Measurements from ENCODE around the gene KSR1.

Gene KSR1

DNA sequence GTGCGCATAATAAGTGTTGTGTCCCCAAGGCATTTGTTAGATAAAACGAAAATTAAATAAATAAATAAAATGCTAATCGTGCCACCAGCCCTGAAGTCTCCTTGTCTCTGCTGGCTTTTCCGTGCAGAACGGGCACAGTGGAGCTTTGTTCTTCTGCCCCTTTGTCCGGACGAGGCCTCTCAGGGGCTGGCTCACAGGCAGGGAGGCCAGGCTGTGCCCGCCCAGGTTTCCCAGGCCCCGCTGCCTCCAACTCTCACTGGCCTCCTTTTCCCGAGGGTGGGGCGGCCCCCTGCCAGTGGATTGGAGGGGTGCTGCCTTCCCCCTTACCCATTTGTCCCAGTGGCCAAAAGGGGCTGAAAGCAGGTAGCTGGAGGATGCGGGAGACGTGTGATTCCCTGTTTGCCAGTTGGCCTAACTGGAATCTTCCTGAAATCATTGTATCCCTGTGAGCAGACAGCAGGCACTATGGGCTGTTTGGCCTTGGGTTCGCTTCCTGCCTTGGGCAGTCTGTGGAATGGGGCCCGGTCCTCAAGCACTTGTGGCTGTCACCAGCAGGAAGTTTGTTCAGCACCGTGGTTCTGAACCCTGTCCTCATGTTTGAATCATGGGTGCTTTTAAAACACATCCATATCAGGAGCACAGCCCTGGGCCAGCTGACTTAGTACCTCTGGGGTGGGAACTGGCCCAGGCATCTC lies 64.4 kb downstream of the KSR1 start:
- DNase-seq: no peak

DNA sequence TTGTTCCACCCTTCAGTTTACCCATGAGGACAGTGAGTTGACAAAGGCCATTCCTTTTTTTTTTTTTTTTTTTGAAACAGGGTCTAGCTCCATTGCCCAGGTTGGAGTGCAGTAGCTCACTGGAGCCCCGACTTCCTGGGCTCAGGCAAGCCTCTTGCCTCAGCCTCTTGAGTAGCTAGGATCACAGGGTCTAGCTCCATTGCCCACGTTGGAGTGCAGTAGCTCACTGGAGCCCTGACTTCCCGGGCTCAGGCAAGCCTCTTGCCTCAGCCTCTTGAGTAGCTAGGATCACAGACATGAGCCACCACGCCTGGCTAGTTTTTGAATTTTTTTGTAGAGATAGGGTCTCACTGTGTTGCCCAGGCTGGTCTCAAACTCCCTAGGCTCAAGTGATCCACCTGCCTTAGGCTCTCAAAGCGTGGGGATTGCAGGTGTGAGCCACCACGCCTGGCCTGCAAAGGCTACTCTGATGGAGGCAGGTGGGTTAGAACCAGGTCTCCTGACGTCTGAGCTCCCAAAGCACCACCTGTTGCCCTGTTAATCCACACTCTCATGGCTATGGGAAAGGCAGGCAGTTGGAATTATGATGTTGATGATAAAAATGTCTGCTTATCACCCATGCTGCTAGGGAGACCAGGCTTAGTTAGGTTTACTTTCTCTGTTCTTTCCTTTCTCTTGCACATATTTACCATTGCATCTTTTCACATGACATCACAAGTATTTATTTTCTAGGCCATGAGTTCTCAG lies 65.2 kb downstream of the KSR1 start:
- no peak for DNase-seq

DNA sequence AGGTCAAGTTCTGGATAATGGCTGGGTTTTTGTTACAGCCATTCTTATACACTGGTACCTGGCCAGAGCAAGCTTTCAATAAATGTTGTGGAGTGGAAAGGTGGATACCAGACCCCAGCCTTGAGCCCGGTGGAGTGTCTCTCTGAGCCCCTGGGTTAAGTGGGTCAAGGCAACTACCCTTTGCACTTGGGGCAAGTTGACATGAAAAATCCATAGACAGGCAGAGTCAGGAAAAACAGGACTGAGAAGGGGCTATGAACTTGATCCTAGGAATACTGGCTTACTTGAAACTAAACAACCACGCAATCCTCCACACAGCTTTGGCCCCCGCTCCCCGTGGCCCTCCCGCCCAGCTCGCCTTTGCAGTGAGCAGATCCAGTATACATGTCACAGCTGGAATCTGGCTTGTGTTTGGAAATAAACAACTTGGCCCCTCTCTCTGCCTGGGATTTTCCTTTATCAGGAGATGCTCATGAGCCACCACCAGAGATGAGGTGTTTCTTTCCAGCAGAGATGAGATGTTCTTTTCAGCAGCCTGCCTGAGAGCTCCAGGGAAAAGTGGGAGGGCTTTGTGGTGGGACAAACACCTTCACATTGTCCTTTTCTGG lies 65.9 kb downstream of the KSR1 start:
- DNase-seq: no peak

DNA sequence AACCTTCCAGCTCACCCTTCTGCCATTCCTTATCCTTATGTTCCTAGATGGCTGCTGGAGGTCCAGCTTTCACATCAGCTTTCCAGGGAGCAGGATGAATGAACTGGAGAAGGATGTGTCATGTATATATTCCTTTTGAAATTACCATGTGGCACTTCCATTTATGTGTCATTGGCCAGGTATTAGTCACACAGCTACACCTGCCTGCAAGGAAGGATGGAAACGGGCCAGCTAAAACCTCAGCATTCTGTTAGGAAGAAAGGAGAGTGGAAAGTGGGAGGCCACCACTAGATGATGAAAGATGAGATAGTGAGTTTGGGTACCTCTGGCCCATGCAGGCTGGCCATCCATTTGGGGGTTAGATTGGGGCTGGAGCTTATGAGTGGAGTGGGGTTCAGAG lies 67.5 kb downstream of the KSR1 start:
- DNase-seq: no peak

- DNase-seq: no peak
These were observed 68.3 kb downstream of the KSR1 start for GRCh38 chr17:27524594-27524993.

- no peak for DNase-seq
These were observed 69.1 kb downstream of the KSR1 start for GRCh38 chr17:27525316-27525715.

DNA sequence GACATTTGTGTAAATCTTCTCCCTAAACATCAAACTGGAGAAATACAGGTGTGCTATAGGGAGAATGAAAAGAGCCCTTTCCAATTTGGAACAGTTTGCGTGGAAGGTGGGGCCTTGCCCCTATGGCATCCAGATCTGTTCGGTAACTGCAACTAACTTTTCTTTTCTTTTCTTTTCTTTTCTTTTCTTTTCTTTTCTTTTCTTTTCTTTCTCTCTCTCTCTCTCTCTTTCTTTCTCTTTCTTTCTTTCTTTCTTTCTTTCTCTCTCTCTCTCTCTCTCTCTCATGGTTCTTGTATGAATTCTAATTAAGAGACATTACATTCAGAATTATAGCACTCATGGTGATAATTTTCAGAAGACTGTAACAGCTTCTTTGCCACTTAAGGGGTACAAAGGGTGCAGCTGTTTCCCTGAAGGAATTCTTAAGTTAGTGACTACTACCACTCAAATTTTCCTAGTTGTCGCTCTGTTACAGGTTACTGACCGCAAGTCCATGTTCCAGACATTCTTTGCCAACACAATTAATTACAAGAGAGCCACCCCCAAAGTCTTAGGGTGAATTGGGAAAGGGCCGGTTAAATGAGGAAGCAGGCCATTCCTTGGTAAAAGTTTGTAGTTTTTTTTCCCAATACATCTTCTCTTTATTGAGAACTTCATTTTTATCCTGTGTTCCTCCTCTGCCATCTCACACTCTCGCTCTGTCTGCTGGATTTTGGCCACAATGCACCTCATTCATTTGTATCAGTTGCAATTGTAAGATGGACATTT lies 69.8 kb downstream of the KSR1 start:
- DNase-seq: no peak

DNA sequence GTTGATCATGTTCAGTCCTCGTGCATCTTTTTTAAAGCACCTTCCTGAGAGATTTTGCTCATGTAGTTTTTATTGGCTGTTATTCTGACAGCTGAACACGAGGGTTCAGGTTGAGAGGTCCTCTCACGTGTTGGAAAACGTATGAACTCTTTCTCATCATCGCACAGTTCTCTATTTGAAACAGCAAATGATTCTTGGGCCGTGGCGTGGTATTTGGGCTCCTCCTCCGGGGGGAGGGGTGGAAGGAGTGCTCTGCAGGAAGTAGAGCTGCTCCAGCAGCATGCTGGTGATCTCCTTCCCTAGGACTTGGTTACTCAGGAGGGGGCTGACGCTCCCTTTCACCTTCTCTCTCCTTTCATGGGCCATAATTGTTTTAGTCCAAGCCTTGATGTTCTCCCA lies 70.4 kb downstream of the KSR1 start:
- DNase-seq: no peak

- no peak for DNase-seq
These were observed 73.1 kb downstream of the KSR1 start for GRCh38 chr17:27529230-27529796.

DNA sequence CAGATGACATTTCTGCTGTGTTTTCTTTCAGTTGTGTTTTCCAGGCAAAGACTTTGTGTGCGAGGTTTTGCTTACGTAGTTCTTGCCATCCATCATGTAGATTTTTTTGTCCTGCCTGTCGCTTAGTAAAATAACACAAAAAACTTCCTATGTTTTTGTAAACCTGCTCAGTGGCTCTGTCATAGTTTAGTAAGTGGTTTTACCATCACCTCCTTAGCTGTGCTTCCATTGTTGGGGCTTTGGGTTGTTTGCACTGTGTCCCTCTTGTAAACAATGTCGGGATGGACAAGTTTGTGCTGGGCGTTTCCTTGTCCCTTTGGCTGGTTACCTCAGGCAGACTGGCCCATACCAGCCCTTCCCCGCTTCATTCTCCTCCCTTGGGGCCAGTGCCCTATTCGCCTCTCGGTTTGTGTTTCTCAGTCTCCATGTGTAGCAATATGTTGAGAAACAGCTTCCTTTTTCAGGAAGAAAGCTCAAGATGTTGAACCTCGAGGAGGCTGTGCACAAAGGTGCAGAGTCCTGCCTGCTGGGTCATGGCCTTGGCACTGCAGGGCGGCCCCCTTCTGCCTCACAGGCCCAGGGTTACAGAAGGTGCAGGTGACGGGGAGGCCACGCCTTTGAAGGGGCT lies 74.6 kb downstream of the KSR1 start:
- no peak for DNase-seq

GRCh38 chr17:27531469-27531961 lies 75.3 kb downstream of the KSR1 start:
- no peak for DNase-seq

GRCh38 chr17:27532269-27533263 lies 76.3 kb downstream of the KSR1 start:
- DNase-seq: no peak

GRCh38 chr17:27533874-27534815 lies 77.9 kb downstream of the KSR1 start:
- DNase-seq: no peak

DNA sequence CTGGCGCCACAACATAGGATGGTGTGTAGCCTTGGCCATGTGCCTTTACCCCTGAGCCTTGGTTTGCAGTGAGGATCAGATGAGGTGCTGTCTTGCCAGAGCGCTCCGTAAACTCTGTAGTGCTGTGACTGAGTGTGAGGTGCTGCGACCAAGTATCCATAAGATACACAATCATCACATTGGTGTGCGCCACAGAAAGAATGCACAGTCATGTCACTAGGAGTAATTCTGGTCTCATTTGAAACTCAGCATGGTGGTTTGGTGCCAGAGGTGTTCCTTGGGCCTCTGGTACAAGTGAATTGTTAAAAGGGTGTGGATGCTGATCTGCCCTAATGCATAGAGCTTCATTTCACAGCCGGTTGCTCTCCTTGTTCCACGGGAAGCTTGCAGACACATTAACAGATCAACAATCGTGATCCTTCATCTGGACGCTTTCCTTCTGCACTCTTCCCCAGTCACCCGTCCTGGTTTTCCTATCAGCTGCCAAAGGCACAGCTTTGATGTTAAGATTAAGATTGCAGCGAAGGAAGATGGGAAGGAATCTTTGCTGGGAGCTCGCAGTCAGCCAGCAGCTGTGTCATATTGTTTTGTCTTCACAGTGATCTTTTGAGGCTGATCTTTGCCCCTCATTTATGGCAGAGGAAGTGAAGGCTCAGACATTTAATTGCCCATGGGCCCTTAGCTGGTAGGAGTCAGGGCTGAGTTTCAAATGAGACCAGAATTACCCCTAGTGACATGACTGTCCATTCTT lies 79.1 kb downstream of the KSR1 start:
- DNase-seq: no peak

GRCh38 chr17:27535975-27536374 lies 79.7 kb downstream of the KSR1 start:
- no peak for DNase-seq

DNA sequence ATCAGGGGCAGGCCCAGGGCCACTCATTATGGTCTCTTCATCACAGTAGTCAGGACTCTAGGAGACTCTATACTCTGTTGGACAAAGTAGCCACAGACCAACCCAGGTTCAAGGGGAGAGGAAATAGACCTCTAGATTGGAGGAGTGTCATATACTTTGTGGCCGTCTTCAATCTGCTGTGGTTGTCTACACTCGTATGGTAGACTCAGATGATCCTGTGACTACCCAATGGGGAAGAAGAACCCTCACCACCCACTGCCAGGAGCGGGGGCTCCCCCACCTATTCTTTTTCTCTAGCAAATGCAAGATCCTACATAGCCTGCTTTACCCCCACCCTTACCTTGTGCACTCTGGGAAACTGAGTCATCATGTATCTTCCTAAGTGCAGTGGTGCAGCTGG lies 80.5 kb downstream of the KSR1 start:
- no peak for DNase-seq

DNA sequence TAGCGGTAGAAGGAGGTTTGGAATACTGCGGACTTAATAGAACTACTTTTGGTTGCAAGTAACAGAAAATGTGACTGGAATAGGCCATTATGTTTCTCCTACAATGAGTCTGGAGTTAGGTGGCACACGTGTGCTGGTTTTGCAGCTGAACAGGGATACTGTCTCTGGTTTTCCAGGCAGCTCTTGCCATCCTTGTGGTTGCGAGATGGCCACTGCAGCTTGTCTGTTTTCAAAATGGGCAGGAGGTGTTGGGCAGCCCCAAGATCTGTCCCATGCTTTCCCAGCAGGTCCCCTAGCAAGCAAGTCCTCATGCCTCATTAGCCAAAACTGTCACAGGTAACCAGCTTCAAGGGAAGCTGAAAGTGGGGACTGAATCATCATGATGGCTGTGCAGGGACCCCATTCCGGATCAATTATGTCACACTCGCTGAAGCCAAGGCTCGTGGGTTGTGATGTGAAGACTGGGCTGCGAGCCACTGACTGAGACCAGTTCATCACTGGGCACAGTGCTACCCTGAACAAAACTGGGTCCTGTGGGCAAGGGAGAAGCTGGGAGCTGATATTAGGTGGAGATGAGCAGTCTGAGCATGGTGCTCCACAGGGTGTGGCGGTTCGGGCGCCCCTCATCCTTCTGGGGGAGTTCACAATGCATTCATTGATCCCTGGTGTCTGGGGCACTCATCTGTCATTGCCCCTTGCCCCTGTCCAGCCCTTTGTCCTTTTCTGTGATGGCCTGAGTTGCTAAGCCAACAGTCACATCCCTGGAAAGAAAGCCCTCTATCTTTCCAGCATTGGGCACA lies 82.1 kb downstream of the KSR1 start:
- DNase-seq: no peak

GRCh38 chr17:27539152-27539551 lies 82.9 kb downstream of the KSR1 start:
- no peak for DNase-seq

Measured in NCI-H2029 (cell line).